NCI-H82 treated with DMSO at 0.1 percent for 48 hours (cell line): ENCODE results near the gene SMIM45.
"Not testable (repeated sequence)": the region's sequence is repeated elsewhere in the genome, so short reads cannot be mapped to it uniquely, and the experiment has no call there.

Experiments used
- DNase-seq: peaks from one replicate; lab custom pipeline; 2025; ENCODE audit not compliant: unreplicated experiment; lab: John Stamatoyannopoulos, UW

SMIM45 gene

GRCh38 chr22:41934284-41935014 is 17.5 kb upstream of the SMIM45 start:
- DNase-seq = no peak

- DNase-seq = no peak
Measured at GRCh38 chr22:41935015-41935351, 17.0 kb upstream of the SMIM45 start.

GRCh38 chr22:41935509-41935908 is 16.4 kb upstream of the SMIM45 start:
- DNase-seq = no peak

- DNase-seq = no peak
Measured at GRCh38 chr22:41936894-41937169, 15.1 kb upstream of the SMIM45 start.

- no peak for DNase-seq
Measured at GRCh38 chr22:41939981-41940831, 11.7 kb upstream of the SMIM45 start.

- peak; percentile 25 for DNase-seq
Measured at GRCh38 chr22:41940832-41941765, 10.9 kb upstream of the SMIM45 start.

GRCh38 chr22:41943661-41944209 is 8.2 kb upstream of the SMIM45 start:
- DNase-seq = no peak

- DNase-seq = peak; percentile 89
Measured at GRCh38 chr22:41946629-41947423, 5.1 kb upstream of the SMIM45 start, which contains the start of gene CENPM. TSS of gene CENPM (minus strand) at chr22:41947152. CDS start at chr22:41947076, 76 bp downstream.

- DNase-seq = no peak
Measured at GRCh38 chr22:41947424-41948080, 4.4 kb upstream of the SMIM45 start.

GRCh38 chr22:41948142-41948541 is 3.8 kb upstream of the SMIM45 start:
- DNase-seq = no peak

- not testable (repeated sequence) for DNase-seq
Measured at GRCh38 chr22:41948928-41949296, 3.0 kb upstream of the SMIM45 start.

- DNase-seq = no peak
Measured at GRCh38 chr22:41949297-41949965, 2.5 kb upstream of the SMIM45 start.

- no peak for DNase-seq
Measured at GRCh38 chr22:41952713-41953112, 763 bp downstream of the SMIM45 start.

GRCh38 chr22:41957941-41958556 is 6.1 kb downstream of the SMIM45 start:
- DNase-seq = no peak

- no peak for DNase-seq
Measured at GRCh38 chr22:41963453-41964111, 11.6 kb downstream of the SMIM45 start.

- no peak for DNase-seq
Measured at GRCh38 chr22:41964112-41964491, 12.2 kb downstream of the SMIM45 start.

- no peak for DNase-seq
Measured at GRCh38 chr22:41966225-41966606, 14.3 kb downstream of the SMIM45 start.

- DNase-seq = peak; percentile 63
Measured at GRCh38 chr22:41966607-41967240, 14.8 kb downstream of the SMIM45 start.
